BLaER1 treated with 17β-estradiol and CSF1 and Interleukin-3, amounts not matched to agents 10 nM and 100 nM (cell line): Measurements from ENCODE around the gene ZNF574.
"Not testable (repeated sequence)": the region's sequence is repeated elsewhere in the genome, so short reads cannot be mapped to it uniquely, and the experiment has no call there.

ENCODE experiments used
- H3K27ac ChIP-seq, 11 experiments: shearing (Covaris generic); formaldehyde crosslinking; 2 replicates each; pipeline ENCODE4 v1.8.1; 2022
- H3K27me3 ChIP-seq, 11 experiments: shearing (Covaris generic); formaldehyde crosslinking; 2 replicates each; pipeline ENCODE4 v1.8.1; 2022
- H3K36me3 ChIP-seq, 11 experiments: shearing (Covaris generic); formaldehyde crosslinking; 2 replicates each; pipeline ENCODE4 v1.8.1; 2022
- H3K4me1 ChIP-seq, 10 experiments: shearing (Covaris generic); formaldehyde crosslinking; 2 replicates each; pipeline ENCODE4 v1.8.1; 2022
- H3K4me2 ChIP-seq, 11 experiments: shearing (Covaris generic); formaldehyde crosslinking; 2 replicates each; pipeline ENCODE4 v1.8.1; 2022
- H3K4me3 ChIP-seq, 10 experiments: shearing (Covaris generic); formaldehyde crosslinking; 2 replicates each; pipeline ENCODE4 v1.8.1; 2022
- H3K9ac ChIP-seq, 11 experiments: shearing (Covaris generic); formaldehyde crosslinking; 2 replicates each; pipeline ENCODE4 v1.8.1; 2022
- H3K9me3 ChIP-seq, 11 experiments: shearing (Covaris generic); formaldehyde crosslinking; replicated peaks in 1 of 11; 2 replicates each; pipeline ENCODE4 v1.8.1; 2022
- H4K20me1 ChIP-seq, 11 experiments: shearing (Covaris generic); formaldehyde crosslinking; 2 replicates each; pipeline ENCODE4 v1.8.1; 2022
- Cebpa-rat ChIP-seq, 11 experiments: shearing (Covaris generic); IDR thresholded peaks; 2 replicates each; pipeline ENCODE4 v1.8.1; 2022

ZNF574 gene

DNA sequence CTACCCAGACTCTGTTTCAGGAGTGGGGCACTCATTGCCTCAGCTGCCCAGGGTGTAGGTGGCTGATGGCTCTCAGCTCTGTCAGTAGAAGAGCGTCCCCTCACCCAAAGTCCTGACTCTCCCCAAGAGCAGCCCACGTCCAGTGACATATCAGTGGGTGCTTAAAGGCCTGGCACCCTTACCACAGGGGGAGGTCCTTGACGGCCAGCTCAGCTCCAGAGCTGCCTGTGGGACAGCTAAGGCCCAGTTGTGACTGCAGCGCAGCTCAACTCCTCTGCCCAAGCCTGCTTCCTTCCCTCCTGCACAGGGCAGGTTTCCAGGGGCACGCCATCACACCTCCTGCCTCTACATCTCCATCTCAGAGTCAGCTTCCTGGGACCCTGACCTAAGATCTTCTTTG is 38.3 kb upstream of the ZNF574 start:
- Histone ChIP-seq H3K9ac (peak overlapping the region in 1 of 11 experiments; percentile 36; a peak in 1 of 22 replicates), H3K27ac (no peak overlapping the region), H3K4me3 (no peak overlapping the region), H3K9me3 (no peaks in the 10 kb centered on the region), H3K36me3 (peaks cover 64 to 86% (median 76%) of the 10 kb centered on the region in 11 experiments), H3K27me3 (no peaks in the 10 kb centered on the region), H3K4me2 (no peak overlapping the region), H3K4me1 (0 out of 20 replicates have a peak, but pooled peaks cover 0 to 3% (median 0%) of the 10 kb centered on the region in 10 experiments), H4K20me1 (peaks cover 0 to 38% (median 0%) of the 10 kb centered on the region in 11 experiments; a peak in 6 of 22 replicates)
- no peak for TF ChIP-seq Cebpa-rat (IDR thresholded peaks at IDR 0.05)

DNA sequence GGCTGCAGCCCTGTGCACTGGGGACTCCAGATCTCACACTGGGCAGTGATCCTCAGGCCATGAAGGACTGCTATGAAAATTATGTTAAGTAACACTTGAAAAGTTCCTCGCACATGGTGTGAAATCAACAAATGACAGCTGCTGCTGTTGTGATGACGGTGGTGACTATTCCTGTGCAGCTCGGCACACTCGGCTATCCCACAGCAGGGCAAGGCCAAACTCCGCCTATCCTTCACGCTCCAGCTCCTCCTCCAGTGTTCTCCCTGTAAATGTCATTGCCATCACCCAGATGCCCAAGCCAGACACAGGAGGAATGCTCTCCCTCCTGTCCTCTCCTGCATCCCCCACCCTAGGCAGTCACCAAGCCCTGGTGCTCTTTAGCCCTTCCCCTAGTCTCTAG is 37.3 kb upstream of the ZNF574 start:
- Histone ChIP-seq H3K9me3 (no peaks in the 10 kb centered on the region), H3K4me1 (peaks cover 0 to 6% (median 0%) of the 10 kb centered on the region in 10 experiments; a peak in 1 of 20 replicates), H3K4me3 (no peak overlapping the region), H3K9ac (no peak overlapping the region), H3K27ac (no peak overlapping the region), H3K4me2 (no peak overlapping the region), H3K27me3 (no peaks in the 10 kb centered on the region), H4K20me1 (peaks cover 0 to 41% (median 0%) of the 10 kb centered on the region in 11 experiments; a peak in 6 of 22 replicates), H3K36me3 (peaks cover 61 to 86% (median 77%) of the 10 kb centered on the region in 11 experiments)
- no peak for TF ChIP-seq Cebpa-rat (IDR thresholded peaks at IDR 0.05)

DNA sequence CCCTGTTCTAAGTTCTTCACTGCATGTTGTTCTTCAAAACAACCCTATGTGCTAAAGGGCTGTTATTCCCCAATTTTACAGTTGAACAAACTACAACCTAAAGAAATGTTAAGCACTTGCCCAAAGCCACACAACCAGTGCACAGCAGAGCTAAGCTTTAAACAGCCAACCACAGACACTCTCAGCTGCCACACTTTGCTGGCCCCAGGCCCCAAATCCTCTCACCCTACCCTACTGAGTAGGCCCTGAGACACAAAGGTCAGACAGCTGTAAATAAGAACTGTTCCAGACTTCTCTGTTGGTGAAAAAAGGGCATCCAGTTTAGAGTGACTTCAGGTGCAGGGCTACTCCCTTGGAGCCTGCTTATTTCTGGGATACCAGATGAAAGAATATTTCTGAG is 35.9 kb upstream of the ZNF574 start:
- Histone ChIP-seq H3K36me3 (peaks cover 63 to 92% (median 88%) of the 10 kb centered on the region in 11 experiments), H3K27me3 (no peaks in the 10 kb centered on the region), H3K4me3 (no peak overlapping the region), H3K9ac (no peak overlapping the region), H4K20me1 (peaks cover 0 to 41% (median 0%) of the 10 kb centered on the region in 11 experiments; a peak in 5 of 22 replicates), H3K4me2 (no peak overlapping the region), H3K9me3 (no peaks in the 10 kb centered on the region), H3K27ac (no peak overlapping the region), H3K4me1 (peaks cover 0 to 6% (median 0%) of the 10 kb centered on the region in 10 experiments; a peak in 1 of 20 replicates)
- TF ChIP-seq Cebpa-rat (IDR thresholded peaks at IDR 0.05) = no peak

DNA sequence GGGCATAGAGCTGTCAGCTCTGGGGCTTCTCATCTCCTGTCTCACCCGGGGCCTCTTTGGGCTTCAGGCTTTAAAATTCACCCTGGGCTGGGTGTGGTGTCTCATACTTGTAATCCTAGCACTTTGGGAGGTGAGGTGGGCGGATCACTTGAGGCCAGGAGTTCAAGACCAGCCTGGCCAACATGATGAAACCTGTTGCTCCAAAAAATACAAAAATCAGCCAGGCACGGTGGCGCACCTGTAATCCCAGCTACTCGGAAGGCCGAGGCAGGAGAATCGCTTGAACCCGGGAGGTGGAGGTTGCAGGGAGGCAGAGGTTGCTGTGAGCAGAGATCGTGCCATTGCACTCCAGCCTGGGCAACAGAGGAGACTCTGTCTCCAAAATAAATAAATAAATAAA is 35.5 kb upstream of the ZNF574 start:
- H3K9me3 ChIP-seq, H3K27me3 ChIP-seq, H3K27ac ChIP-seq, H3K4me3 ChIP-seq, H3K4me1 ChIP-seq, H3K9ac ChIP-seq, H3K4me2 ChIP-seq: not testable (repeated sequence)
- Histone ChIP-seq H4K20me1 (peaks cover 0 to 41% (median 0%) of the 10 kb centered on the region in 11 experiments; a peak in 6 of 22 replicates), H3K36me3 (peaks cover 68 to 96% (median 93%) of the 10 kb centered on the region in 11 experiments)

DNA sequence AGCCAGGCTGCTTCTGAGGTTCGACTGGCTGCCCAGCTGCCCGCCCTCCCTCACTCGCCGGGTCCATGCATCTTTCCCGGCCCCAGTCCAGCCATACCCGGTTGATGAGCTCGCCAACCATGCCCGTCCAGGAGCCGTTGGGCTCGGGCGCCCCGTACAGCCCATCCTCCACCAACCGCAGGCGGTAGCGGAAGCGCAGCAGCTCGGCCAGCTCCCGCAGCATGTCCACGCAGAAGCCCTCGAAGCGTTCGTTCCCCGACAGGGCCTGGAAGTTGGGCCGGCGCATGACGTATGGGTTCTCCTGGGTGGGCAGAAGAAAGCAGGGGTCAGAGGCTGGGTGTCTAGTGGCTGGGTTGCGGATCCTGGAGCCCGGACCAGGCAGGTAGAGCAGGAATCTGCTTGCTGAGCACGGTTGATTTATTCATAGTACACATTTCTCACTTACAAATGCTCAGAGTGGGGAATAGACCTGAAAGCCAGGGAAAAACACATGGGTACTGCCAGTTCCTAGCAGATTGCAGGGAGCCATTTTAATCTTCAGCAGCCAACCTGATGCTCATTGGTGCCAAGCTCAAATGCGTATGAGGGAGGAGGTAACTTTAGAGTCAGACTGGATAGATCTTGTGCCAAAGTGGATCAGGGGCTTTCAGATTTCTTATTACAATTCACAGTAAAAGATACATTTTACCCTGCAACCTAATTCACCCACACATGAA is 33.4 kb upstream of the ZNF574 start:
- Histone ChIP-seq H3K36me3 (peaks cover 75 to 100% (median 95%) of the 10 kb centered on the region in 11 experiments), H3K9me3 (no peaks in the 10 kb centered on the region), H4K20me1 (peaks cover 0 to 33% (median 0%) of the 10 kb centered on the region in 11 experiments; a peak in 6 of 22 replicates), H3K4me2 (no peak overlapping the region), H3K4me3 (no peak overlapping the region), H3K4me1 (peaks cover 0 to 6% (median 0%) of the 10 kb centered on the region in 10 experiments; a peak in 1 of 20 replicates), H3K27me3 (no peaks in the 10 kb centered on the region), H3K9ac (no peak overlapping the region), H3K27ac (no peak overlapping the region)
- TF ChIP-seq Cebpa-rat (IDR thresholded peaks at IDR 0.05) = no peak

DNA sequence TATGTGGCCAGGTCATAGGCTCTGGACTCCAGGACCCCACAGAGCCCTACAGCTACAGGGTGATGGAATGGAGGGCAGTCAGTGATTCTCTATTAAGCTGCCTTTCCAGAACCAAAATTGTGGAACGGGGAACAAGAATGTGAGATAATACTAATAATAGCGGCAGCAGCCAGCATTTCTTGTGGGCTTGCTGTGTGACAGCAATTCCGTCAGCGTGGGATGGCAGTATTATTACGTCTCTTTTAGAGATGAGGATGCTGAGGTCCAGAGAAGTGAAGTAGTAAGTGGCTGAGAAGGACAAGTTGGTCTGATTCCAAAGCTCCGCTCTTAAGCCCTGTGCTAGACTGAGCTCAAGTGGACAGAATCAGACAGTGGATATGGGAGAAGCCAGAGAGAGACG is 30.4 kb upstream of the ZNF574 start:
- H3K36me3 ChIP-seq = peaks cover 52 to 100% (median 71%) of the 10 kb centered on the region in 11 experiments
- no peaks in the 10 kb centered on the region for H3K9me3 ChIP-seq
- peaks cover 6 to 23% (median 16%) of the 10 kb centered on the region in 10 experiments; a peak in 18 of 20 replicates for H3K4me1 ChIP-seq
- TF ChIP-seq Cebpa-rat (IDR thresholded peaks at IDR 0.05) = no peak
- H3K4me3 ChIP-seq = no peak overlapping the region
- peaks cover 0 to 15% (median 0%) of the 10 kb centered on the region in 11 experiments; a peak in 7 of 22 replicates for H4K20me1 ChIP-seq
- H3K4me2 ChIP-seq = no peak overlapping the region
- no peaks in the 10 kb centered on the region for H3K27me3 ChIP-seq
- no peak overlapping the region for H3K9ac ChIP-seq
- no peak overlapping the region for H3K27ac ChIP-seq

DNA sequence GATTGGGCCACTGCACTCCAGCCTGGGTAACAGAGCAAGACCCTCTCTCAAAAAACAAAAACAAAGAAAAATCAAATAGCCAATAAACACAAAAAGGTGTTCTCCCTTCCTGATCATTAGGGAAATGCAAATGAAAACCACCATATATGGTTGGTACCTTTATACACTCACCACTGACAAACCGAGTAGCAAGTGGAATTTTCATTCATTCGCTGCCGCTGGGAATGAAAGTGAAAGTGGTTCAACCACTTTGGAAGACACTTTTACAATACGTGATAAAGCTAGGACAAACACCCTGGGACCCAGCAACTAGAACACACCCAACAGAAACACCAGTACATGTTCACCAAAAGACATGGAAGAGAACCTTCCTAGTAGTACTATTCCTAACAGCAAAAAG is 27.0 kb upstream of the ZNF574 start:
- Histone ChIP-seq H3K4me3 (peak overlapping the region in 6 of 10 experiments; percentile 1 to 38 (median 8); a peak in 3 of 20 replicates), H3K36me3 (peaks cover 47 to 99% (median 64%) of the 10 kb centered on the region in 11 experiments), H3K9me3 (no peaks in the 10 kb centered on the region), H3K9ac (peak overlapping the region in 5 of 11 experiments; percentile 2 to 25 (median 15); a peak in 3 of 22 replicates), H3K4me1 (peaks cover 6 to 49% (median 40%) of the 10 kb centered on the region in 10 experiments; a peak in 18 of 20 replicates), H3K4me2 (peak overlapping the region; percentile 29 to 67 (median 61)), H3K27me3 (no peaks in the 10 kb centered on the region), H4K20me1 (peaks cover 0 to 31% (median 0%) of the 10 kb centered on the region in 11 experiments; a peak in 8 of 22 replicates), H3K27ac (peak overlapping the region in 5 of 11 experiments; percentile 4 to 58 (median 17); a peak in 7 of 22 replicates)
- TF ChIP-seq Cebpa-rat (IDR thresholded peaks at IDR 0.05) = no peak

DNA sequence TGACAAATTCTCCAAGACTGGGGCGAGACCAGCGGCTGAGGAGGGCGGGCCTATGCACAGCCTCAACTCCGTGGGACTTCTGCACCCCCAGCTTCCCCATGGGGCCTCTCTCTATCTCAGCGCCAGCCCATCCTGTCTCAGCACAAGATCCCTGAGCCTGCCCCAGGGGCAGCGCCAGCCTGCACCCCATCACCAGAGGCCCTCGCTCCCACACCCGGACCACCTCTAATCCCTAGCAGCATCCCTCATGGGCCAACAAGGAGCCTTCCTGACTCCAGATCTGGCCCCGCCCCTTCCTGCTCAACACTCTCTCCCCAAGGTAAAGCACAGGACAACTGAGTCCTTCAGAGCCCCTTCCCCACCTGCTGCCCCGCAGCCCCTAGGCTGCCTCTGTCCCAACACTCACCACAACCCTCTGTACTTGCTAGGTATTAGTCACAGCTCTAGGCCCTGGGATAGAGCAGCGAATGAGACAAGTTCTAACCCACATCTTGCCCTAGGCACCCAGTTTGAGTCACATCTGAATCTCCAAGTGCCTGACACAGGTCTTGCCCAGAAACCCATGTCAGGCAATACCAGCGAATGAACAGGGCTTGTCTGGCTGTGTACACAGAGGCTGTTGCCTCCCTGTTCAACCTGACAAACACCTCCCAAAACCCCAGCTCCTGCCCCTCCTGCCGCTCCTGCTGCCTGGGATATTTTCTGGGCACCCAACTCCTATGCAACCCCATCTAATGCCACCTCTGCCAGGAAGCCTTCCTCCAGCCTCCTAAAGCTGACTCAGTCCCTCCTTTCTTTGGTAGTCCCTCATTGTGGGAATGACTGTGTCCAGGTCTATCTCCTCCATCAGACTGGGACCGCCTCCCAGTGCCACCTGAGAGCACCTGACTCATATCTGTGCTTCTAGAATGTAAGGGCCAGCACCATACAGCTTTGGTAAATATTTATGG is 24.5 kb upstream of the ZNF574 start:
- Histone ChIP-seq H4K20me1 (peaks cover 0 to 33% (median 0%) of the 10 kb centered on the region in 11 experiments; a peak in 8 of 22 replicates), H3K4me3 (no peak overlapping the region), H3K9ac (peak overlapping the region in 1 of 11 experiments; percentile 45; a peak in 1 of 22 replicates), H3K4me2 (peak overlapping the region in 6 of 11 experiments; percentile 62 to 87 (median 74); a peak in 8 of 22 replicates), H3K27me3 (no peaks in the 10 kb centered on the region), H3K36me3 (peaks cover 50 to 99% (median 65%) of the 10 kb centered on the region in 11 experiments), H3K9me3 (no peaks in the 10 kb centered on the region), H3K4me1 (peaks cover 6 to 57% (median 49%) of the 10 kb centered on the region in 10 experiments; a peak in 18 of 20 replicates), H3K27ac (peak overlapping the region in 1 of 11 experiments; percentile 55; a peak in 3 of 22 replicates)
- TF ChIP-seq Cebpa-rat (IDR thresholded peaks at IDR 0.05) = no peak
